ENCODE data around the gene RNF152.
"Not testable (repeated sequence)": the region's sequence is repeated elsewhere in the genome, so short reads cannot be mapped to it uniquely, and the experiment has no call there.

Gene RNF152

GRCh38 chr18:61808286-61808685 lies 84.5 kb downstream of the RNF152 start:
- no peak for DNase-seq

GRCh38 chr18:61803393-61803792 lies 89.4 kb downstream of the RNF152 start:
- no peak for DNase-seq

DNA sequence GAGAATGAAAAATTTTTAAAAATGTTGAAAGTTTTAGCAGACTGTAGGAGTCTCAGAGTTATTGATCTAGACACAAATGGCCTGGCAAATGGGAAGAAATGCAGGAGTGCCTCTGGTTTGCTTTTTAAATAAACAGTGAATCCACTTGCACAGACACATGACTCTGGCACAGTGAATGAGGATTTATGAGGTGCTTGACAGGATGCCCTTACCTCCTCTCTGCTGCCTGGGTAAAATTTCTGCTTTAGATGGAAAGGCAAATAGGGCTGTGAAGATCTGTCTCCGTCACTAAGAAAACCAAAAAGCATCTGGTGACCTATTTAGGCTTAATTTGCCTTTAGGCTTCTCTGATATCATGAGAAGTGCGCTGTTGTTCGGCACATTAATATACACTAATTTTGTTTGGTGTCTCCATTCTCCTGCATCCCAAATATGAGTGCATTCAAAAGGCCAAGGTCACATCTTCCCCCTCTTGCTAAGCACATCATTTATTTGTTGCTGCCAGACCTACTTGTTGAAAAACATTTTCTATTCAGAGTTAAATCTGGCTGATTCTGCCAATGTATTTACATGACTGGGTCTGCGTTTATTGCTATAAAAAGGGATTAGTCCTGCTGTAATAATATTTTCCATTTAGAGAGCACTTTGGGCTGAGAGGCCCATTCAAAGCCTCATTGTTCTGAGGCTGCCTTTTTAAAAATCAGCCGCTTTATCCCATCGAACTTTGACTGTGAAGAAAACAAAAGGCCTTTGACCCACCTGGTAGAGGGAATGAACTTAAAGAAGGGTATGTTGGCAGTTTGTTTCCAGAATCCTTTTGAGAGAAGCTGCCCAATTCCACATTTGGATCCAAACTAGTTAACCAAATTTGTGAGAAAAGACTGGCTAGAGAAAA lies 94.9 kb downstream of the RNF152 start:
- peak; percentile 80 to 84 for DNase-seq

DNA sequence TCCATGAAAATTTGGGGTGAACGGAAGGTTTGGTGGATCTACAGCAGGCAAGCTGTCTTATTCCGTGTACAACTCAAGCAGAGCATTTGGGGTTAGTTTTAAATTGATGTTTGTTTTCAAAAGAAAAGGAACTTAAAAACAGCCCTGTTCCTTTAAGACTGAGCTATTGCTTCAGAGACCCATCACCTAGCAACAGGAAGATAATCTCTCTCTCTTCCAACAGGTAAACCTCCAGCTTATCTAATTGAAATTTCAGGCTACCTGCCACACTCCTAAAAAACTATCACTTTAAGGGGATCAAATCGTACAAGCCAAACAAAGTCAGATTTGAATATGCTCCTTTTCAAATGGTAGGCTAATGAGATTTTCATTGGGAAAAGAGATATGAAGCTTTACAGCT lies 101.8 kb downstream of the RNF152 start:
- no peak for DNase-seq

DNA sequence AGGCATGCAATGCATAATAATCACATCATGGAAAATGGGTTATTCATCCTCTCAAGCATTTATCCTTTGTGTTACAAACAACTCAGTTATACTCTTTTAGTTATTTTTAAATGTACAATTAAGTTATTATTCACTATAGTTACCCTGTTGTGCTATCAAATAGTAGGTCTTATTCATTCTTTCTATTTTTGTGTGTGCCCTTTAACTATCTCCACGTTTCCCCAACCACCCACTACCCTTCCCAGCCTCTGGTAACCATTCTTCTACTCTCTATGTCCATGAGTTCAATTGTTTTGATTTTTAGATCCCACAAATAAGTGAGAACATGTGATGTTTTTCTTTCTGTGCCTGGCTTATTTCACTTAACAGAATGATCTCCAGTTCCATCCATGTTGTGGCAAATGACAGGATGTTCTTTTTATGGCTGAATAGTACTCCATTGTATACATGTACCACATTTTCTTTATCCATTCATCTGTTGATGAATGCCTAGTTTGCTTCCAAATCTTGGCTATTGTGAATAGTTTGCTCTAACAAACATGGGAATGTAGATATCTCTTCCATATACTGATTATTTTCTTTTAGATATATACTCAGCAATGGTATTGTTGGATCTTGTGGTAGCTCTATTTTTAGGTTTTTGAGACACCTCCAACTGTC lies 105.7 kb downstream of the RNF152 start:
- DNase-seq: not testable (repeated sequence)

DNA sequence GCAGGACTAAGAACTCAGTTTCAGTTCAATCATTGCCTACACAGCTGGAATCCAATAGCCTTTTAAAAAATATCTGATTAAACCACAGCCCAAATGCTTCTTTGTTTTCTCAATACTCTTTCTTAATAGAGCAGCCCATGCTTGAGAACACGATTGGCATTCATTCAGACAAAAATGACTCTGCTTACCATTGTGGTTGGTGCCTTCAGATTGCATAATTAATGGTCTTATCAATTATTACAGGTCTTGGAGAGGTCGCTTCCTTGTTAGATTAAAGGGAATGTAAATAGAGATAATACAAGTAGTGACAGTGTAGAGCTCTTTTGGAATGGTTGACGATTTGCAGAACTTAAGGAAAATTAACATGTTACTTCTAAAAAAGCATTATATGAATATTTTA lies 107.2 kb downstream of the RNF152 start:
- DNase-seq: no peak

DNA sequence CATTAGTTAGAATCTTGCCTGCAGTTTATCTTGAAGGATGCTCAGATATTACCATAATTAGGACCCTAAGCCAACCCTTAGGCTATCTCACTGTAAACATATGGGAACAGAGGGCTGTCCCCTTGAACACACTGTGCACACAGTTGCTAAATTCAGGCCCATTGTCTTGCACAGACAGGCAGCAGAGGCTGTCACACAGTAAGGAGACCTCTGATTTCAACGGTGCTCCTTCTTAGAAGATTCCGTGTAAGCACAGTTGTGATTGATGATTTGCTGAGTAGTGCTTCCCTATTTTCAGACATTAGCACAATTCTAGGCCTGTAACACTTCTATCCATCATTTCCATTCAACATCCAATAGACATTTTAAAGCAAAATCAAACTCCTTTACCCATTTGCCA lies 108.0 kb downstream of the RNF152 start:
- no peak for DNase-seq

DNA sequence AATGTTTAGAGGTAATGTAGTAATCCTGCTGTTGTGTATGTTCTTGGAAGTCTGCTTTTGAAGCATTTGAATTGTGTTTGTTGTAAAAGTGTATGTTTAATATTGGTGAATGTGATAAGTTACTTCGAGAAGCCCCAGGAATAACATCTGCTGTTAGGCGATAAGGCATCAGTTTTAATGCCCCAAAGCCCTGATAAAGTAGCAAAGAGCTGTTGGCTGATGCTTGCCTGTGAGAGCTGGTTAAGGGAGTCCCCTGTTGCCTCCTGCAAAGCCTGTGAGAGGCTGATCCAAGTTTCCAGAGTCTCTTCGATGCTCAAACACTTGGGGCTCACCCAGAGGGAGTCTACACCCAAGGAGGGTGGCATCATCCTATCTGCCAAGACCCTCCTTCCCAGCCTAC lies 110.3 kb downstream of the RNF152 start:
- DNase-seq: no peak

DNA sequence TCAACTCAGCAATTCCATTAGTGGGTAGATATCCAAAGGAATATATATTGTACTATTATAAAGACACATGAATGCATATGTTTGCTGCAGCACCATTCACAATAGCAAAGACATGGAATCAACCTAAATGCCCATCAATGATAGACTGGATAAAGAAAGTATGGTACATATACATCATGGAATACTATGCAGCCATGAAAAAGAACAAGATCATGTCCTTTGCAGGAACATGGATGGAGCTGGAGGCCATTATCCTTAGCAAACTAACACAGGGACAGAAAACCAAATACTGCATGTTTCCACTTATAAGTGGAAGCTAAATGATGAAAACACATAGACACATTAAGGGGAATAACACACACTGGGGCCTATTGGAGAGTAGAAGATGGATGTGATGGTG lies 116.6 kb downstream of the RNF152 start:
- not testable (repeated sequence) for DNase-seq

GRCh38 chr18:61774846-61775245 lies 118.0 kb downstream of the RNF152 start:
- no peak for DNase-seq

GRCh38 chr18:61772293-61772848 lies 120.4 kb downstream of the RNF152 start:
- DNase-seq: no peak

- no peak for DNase-seq
Measured at GRCh38 chr18:61771861-61772260, 120.9 kb downstream of the RNF152 start.

- no peak for DNase-seq
Measured at GRCh38 chr18:61770279-61770678, 122.5 kb downstream of the RNF152 start.

GRCh38 chr18:61766266-61766884 lies 126.4 kb downstream of the RNF152 start:
- no peak for DNase-seq

- DNase-seq: no peak
Measured at GRCh38 chr18:61765097-61765496, 127.7 kb downstream of the RNF152 start.

GRCh38 chr18:61764381-61764780 lies 128.4 kb downstream of the RNF152 start:
- DNase-seq: no peak

DNA sequence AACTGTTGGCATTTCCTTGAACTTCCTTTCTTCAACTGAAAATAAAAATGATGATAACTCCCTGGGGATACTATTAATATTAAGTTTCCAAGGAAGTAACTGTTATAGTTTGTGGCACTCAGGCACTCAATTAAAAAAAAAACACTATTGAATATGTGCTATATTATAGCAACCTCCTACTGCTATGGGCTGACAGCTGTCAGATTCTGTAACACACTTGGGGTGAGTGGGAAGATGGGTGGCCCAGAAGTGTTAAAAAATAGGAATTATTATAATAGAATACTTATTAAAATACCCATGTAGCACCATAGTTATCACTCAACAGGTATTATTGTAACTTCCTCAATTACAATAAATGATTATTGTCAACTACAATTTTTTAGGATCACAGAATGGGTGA lies 130.9 kb downstream of the RNF152 start:
- no peak for DNase-seq
